GM19193 (cell line): ENCODE data around the gene CREG1.

ENCODE experiments used
- POLR2A ChIP-seq: IDR thresholded peaks from 4 replicates; pipeline ENCODE4 v1.6.1; 2011; ENCODE audit not compliant: insufficient read depth, insufficient read length; ENCODE audit errors: extremely low read depth

Gene CREG1

DNA sequence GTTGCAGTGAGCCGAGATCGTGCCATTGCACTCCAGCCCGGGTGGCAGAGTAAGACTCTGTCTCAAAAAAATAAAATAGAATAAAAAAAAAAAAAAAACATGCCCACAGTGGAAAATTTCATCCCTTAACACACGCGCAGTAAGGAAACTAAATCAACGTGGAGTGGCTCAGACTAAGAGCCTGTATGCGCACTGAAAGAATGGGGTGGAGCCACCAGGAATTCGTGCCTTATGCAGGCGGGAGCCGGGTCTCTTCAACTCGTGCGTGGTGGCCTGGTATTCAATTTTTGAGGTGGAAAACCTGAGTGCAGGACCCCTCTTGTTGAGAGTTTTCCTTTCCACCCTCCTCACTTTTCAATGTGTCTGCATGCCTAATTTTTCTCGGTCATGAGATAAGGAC, 22.1 kb upstream of the CREG1 start:
- TF ChIP-seq POLR2A = no peak

DNA sequence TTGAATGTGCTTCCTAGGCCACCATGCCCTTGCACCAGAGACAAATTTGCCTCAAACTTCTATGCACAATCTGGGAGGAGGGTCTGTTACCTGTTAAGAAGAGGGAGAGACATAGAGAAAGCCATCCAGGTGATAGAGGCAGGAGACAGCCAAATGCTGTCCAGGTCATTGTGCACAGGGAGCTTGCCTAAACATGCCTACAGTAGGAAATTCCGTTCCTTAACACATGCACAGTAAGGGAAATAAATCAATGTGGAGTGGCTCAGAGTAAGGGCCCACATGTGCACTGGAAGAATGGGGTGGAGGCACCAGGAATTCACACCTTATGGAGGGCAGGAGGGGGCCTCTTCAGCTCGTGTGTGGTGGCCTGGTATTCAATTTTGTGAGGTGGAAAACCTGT, 19.5 kb upstream of the CREG1 start:
- TF ChIP-seq POLR2A = no peak

DNA sequence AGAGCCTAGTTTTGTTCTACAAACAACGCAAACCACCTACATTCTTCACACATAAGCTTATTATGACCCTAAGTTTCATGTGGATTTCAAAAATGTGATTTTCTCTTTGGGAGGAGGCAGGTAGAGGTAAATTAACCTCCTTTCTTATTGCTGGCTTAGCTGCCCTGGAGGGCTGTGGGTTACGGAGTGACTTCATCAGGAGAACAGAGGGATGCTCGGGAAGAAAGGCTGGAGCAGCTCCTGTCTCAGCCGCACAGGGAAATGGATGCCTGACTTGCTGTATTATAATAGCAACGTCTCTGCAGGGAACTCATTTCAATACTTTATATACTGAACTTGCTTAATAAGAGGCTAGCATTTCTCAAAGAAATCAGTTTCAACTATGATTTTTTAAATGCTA, 14.1 kb upstream of the CREG1 start:
- TF ChIP-seq POLR2A = no peak

DNA sequence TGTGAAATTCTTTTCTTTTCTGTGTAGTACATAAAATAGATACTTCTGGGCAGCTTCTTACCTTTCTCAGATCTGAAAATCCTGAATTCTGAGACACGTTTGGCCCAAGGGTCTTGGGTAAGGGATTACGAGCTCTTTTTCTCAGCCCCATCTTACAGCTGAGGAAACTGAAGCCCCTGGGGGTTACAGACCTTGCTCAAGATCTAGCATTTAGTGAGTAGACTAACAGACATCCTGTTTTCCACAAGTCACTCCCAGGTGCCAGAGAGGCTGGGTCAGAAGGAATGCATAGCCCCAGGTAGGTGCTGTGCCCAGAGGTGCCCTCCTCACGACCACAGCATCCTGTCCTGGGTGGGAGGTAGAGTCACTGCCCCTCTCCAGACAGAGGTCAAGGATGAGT, 13.2 kb upstream of the CREG1 start:
- TF ChIP-seq POLR2A = no peak

DNA sequence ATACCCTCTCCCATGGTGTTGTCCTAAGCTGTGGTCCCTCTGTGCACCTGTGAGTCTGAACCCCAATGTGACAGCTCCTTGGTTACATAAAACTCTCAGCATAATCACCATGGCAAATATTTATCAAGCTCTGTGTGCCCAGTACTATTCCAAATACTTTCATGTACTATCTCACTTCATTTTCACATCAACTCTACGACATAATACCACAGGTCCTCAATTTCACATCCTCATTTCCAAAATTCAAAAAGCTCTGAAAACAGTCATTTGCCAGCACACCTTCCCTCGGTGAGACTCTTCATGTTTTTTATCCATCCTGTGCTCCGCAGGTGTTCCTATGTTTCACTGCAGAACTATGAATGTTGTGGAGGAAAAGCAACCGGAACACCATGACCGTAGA, 12.4 kb upstream of the CREG1 start:
- no peak for TF ChIP-seq POLR2A

DNA sequence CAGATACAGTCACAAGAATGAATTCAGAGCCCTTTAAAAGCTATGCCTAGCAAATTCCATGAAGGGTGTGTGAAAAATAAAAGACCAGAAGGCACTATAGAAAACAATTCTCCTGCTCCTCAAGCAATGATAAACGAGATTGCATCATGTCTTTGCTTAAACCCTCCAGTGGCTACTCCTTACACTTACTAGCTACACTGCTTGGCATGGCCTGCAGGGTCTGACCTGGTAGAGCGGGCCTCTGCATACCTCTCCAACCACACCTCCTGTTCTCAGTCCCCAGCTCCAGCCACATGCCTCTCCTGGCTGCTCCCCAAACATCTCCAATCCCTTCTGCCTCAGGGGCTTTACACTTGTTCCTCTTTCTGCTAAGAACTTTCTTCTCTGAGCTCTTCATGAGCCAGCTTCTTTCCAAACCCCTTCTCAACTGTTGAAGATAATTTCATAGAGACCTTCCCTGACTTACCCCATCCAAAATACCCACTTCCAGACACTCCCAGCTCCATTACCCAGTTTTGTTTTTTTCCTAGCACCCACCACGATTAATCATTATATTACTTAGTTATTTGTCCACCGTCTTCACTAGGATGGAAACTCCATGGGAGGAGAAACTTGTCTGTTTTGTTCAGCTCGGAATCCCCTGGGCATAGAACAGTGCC, 11.2 kb upstream of the CREG1 start:
- TF ChIP-seq POLR2A = no peak

DNA sequence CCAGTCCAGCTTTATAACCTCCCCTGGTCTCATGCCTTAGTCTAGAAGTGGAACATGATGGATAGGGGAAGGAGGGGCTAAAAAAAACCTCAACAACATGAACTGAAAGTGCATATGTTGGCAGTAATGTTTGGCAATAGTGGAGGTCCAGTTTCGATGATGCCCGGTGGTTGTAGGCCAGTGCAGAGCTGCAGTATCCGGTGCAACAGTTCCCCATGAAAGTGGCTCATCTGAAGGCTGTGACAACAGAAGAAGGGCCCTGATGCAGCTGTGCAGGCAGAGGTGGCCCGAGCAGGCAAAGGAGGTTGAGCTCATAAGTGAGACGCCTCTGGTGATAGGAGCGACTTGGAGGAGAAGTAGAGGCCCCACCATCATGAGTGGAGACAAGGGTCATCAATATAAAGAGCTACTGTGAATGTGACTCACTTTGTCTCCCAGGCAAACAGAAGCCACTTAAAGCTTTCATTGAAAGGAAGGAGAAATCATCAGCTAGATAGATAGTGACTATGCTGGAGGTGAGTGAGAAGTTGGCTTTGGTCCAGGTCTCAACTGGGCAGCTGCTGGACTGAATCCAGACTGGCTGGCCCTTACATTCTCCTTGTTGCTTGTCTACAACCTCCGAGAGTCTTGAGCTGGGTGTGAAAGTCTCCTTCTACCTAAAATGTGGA, 10.2 kb upstream of the CREG1 start:
- no peak for TF ChIP-seq POLR2A

DNA sequence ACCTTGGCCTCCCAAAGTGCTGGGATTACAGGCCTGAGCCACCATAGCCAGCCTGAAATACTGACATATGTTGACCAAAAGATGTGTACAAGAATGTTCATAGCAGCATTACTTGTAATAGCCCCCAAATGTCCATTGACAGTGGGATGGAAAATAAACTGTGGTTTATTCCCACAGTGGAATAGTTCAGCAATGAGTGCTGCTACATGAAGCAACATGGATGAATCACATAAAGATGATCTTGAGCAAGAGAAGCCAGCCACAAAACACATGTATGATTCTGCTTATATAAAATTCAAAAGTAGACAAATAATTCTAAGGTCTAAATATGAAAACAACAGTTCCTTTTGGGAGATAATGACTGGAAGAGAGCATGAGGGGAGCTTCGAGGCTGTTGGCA, 9.1 kb upstream of the CREG1 start:
- no peak for TF ChIP-seq POLR2A

DNA sequence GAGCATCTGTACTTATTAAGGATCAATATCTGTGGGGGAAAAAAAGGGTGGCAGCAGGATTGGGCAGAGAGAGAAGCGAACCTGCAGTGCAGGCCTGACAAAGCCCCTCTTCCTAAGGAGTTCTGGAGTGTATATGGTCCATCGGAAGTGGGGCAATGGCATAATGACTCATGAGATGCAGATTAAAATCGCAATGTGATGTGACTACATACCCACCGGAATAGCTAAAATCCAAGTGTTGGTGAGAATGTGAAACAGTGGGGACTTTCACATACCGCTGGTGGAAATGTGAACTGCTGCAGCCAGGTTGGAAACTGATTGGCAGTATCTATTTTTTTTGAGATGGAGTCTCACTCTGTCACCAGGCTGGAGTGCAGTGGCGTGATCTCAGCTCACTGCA, 8.2 kb upstream of the CREG1 start:
- no peak for TF ChIP-seq POLR2A

DNA sequence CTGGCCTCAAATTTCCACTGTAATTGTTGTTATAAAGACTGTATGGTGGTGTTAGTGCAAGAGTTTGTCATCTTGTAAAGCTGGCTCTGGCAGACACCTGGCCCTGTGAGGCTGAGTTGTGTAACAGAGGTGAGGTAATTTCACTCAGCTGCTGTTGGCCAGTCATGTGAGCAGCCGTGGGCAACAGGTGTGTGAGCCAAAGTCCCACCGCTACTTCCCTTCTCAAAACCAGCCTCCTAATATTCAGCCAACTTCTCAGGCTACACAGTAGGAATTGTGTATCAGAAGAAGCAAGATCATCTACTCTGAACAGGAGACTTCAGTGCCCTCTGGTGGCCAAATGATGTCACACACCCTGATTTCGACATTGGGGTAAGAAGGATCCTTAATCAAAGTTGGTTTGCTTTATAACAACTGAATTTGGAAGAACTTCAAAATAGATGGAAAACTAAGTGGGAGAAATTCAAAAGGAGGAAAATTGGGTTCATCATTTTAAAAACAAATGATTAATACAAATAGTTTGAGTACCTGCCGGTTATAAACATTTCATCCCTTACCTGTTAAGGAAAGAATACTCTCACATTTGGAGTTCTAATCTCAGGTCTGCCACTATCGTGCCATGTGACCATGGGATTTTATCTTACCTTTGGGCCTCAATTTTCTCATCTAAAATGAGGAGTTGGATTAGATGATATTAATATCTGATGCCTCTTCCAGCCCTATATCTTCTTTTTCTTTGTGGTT, 2.6 kb upstream of the CREG1 start:
- TF ChIP-seq POLR2A = no peak

DNA sequence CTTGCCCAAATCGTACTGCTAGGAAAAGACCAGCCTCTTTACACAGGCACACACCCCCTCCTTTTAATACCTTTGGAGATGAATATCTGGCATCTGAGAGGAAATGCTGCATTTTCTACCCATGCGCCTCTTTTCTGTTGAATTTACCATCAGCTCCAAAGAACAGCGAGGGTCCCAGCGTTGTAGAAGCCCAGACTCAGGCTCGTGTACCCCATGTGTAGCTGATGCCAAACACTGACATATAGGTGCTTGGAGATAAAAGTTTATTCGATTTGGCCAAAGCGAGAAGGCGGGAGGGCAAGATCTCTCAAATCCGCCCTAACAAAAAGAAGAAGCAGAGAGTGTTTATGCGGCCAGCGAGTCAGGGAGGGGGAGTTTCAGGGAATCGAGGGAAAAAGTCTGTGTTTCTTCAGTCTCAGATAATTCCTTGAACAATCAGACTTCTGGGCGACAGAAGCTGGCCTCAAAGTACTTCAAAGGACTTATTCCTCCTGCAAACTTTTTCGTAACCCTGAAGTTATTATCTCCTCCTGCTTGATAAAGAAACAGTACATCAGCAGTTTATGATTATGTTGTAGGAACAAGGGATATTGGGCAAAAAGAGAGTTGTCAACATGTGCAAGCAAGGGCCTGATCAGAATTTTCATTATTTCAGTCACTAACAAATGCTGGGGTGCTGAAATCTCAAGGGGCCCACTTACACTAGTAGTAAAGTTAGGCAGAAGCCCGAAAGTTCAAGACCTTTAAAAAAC, 642 bp upstream of the CREG1 start:
- TF ChIP-seq POLR2A = no peak

DNA sequence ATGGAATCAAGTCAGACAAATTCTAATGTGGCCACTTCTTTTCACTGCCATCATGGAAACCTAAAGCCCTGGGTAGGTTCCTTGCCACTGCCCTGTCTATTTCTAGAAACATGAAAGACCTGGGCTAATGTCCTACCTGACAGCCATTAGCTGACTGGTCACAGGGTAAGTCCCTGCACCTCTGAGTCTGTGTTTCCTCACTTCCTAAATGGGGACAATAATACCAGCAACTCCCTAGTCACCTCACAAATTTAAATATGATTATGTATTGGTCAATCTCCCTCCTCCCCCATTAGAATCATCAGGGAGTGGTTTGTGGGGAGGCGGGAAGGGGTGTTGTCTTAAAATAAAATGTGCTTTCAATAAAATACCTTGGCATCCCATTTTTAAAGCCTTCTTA, 2.2 kb downstream of the CREG1 start:
- TF ChIP-seq POLR2A = no peak

DNA sequence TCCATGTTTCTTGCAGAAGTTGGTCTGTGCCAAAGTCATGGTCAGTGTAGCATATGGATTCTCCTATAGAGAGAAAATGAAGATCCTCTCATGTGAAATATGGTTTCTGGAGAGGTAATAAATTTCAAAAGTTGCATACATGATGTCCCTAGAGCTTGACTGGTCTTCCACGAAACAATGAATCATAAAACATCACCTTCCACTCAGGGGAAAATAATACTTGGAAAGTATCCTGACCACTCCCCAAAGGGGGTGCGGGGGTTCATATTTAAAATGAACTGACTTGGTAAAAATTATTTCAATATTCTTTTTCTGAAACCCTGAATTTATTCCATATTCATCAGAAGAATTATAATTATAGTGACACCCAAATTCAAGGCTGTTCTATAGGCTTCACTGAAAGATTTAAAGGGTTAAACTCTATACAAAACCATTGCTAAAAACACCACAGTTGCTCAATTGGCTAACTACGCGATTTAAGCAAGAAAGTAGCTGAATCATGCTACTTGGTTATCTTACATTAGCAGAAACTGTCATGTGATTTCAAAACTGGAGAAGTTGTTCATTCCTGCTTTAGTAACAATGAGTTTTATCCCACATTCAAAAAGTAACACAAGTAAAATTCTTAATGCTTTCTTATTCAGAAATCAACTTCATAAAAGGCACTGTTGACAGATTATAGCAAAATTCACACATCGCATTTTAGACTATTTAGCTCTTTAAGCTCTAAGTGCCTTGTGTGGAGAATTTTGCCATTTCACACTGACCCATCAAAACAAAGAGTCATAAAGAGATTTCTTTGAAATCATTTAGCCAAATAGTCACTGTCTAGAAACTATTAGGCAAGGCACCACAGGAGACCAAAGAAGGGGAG, 5.3 kb downstream of the CREG1 start:
- no peak for TF ChIP-seq POLR2A

DNA sequence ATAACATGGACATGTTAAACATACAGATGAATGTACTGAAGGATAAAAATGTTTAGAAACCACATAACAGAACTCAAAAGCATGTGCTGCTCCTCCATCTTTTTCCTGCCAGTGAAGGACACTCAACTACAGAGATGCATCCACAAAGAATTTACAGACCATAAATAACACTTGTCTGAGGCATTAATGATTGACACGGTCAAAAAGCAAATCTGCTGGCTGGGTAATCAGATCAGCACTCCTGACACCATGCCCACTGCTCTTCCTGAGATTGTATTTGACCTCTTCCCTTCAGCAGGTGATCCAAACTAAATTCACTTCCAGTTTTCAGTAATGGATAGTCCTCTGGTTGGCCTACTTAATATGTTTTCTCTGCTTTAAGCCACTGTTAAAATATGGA, 6.6 kb downstream of the CREG1 start:
- TF ChIP-seq POLR2A = no peak
